Measurements from ENCODE around the gene ARHGEF10L.

- TF ChIP-seq CTCF (IDR thresholded peaks at IDR 0.05; ENCODE audit: borderline replicate concordance, extremely low read depth, low read length, poor library complexity, severe bottlenecking) (no peak), EZH2 (IDR thresholded peaks at IDR 0.05; ENCODE audit: borderline replicate concordance, low read depth, low read length, severe bottlenecking) (no peak)
Observed at GRCh38 chr1:17605582-17606344, 66.3 kb downstream of the ARHGEF10L start.
